ENCODE data around the gene RBPMS2.

The RBPMS2 gene

DNA sequence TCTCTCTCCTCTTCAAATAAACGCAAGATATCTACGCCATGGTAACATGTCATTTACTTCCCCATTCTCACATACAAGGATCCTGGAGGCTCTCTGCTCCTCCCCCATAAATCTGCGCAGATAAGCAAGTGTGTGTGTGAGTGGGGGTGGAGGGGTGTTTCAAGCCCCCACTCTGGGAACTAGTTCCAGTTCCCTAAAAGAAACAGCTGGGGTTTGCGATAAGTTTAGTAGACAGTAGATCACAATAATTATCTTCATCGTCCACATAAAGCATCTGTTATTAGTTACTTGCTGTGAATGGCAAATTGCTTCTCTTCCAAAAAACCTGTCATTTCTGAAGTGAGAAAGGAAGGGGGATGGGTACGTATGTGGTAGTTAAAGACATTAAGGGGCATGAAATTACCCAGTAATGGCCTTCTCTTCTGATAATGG is 79.8 kb downstream of the RBPMS2 start:
- no peak for DNase-seq (ENCODE audit: low read depth, low spot score)

DNA sequence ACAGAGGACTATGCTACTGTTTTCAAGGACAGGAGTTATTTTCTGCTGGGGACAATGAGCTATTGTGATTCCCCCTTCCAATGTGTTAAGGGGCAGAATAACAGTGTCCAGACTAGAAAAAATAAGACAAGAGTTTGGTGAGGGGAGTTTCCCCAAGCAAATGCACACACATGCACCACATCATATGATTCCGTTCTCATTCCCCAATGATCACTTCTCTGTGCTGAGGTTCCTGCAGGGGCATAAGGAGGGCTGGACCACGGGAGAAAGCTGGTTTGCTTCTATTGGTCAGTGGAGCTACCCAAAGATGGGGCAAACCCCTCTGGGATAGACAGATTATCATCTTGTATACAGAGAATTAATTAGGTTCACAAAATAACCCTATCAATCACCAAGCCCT is 80.6 kb downstream of the RBPMS2 start:
- no peak for DNase-seq (ENCODE audit: low read depth, low spot score)

DNA sequence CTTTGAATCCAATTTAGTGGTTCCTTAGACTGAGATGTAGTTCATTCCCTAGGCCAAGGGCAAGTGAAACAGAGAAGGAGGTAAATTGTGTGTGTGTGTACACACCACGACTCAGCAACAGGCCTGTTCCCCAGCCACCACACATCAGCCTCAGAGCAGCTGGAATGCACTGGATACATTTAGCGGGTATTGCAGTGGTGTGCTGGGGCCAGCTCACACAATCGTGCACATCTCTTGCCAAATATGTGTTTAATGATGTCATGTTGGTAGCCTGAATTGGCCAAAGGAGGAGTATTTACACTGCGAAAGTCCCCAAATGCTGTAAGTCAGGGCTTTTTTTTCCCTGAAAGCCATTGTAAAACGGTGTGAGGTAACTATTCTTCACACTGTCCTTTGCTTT is 82.3 kb downstream of the RBPMS2 start:
- DNase-seq (ENCODE audit: low read depth, low spot score) = no peak

DNA sequence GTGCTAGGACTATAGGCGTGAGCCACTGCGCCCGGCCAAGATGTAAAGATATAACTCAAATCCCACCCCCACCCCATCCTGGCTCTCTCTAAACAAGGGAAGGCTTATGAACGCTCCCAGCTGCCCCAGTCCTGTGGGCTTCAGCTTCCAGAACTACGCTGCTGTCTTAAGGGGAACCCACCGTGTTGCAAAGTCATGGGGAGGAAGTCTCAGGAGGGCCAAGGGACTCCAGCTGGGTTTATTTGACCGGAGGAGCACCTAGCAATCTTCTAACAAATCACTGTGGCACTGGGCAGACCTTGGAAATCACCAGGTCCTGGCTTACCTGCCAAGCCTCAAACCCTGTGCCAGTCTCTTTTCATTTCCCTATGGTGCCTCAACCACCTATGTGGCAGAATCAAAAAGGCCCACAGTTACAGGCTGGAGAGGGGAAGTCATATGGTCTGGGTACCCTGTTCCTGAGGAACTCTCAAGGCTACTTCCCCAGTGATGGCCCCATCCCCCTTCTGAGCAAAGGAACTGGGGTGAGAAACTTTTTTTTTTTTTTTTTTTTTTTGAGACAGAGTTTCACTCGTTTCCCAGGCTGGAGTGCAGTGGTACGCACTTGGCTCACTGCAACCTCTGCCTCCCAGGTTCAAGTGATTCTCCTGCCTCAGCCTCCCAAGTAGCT is 83.4 kb downstream of the RBPMS2 start:
- no peak for DNase-seq (ENCODE audit: low read depth, low spot score)

DNA sequence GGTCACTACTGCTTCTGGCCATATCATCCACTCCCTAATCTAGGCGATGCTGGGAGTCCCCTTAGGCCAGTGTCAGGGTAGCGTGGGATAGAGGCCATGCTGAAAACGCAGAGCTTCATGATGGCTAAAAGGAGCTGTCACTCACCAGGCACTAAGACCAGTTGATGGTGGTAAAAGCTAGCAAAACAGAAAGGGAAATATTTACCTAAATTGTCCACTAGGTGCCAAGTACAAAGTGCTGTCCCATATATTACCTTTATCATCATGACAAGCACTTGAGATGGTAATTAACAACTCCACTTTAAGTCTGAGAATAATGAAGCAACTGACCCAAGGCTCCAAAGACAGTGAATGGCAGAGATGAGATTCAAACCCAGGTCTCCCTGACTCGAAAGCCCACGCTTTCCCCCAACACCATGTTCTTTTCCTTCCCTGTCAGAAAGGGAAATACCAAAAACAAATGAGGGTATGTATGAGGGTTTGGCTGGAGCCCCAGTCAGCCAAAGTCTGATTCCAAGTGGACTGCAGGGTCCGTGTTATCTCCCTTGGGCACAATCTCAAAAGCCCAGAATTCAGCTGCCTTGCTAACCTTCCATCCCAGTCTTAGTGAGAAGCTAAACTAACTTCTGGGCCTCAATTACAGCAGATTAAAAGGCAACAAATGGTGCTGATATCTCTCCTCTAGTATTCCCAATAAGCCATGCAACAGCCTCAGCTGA is 84.7 kb downstream of the RBPMS2 start:
- no peak for DNase-seq (ENCODE audit: low read depth, low spot score)

DNA sequence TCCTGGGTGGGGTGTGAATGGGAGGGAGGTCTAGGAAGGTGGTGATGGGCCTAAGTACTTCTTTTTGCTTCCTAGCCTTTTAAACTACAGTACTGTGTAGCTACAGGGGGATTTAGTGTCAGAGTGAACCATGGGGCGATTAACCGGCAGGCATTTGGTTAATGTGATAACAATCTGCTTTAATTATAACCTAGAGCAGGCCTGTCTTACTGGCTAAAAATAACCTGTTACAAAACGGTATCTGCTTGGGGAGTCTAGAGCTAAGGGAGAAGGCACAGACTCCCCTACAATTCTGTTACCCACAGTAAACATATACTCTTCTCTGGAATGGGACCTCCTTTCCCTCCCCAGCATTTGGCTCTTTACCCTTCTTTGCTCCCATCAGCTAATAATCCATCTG is 85.4 kb downstream of the RBPMS2 start:
- no peak for DNase-seq (ENCODE audit: low read depth, low spot score)
